ENCODE data around the gene PTK7. TPM values are rescaled to one million over a fixed set of nuclear protein-coding genes. Genes with fewer than 3 reads are reported as not detected.

PTK7 gene
- total and polyA plus RNA-seq, 5 donors from 2014 or later, result 0.25 to 2.3 TPM; not detected in 3

DNA sequence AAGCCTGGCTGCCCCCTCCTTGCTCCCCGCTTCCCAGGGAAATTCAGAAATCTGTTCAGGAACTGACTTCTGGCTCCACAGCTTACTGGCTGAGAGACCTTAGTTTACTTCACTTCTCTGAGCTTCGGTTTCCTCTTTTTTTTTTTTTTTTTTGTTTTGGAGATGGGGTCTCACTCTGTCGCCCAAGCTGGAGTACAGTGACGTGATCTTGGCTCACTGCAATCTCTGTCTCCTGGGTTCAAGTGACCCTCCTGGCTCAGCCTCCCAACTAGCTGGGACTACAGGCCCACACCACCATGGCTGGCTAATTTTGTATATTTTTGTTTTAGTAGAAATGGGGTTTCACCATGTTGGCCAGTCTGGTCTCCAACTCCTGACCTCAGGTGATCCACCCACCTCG lies 14.9 kb downstream of the PTK7 start:
- peaks cover 7 to 24% (median 13%) of the 10 kb centered on the region in 4 donors for H3K4me1 Mint-ChIP-seq
- no peaks in the 10 kb centered on the region for H3K36me3 Mint-ChIP-seq
- peaks cover 7% of the 10 kb centered on the region for H3K27me3 Mint-ChIP-seq
- Histone ChIP-seq H3K4me1 (ENCODE audit: control insufficient read depth, insufficient read depth, low read length, poor library complexity, severe bottlenecking) (peaks cover 7% of the 10 kb centered on the region), H3K4me3 (ENCODE audit: low read depth, low read length) (no peak overlapping the region), H3K27me3 (ENCODE audit: control insufficient read depth, insufficient read depth, low read length) (no peaks in the 10 kb centered on the region), H3K9me3 (ENCODE audit: control insufficient read depth in 2 of 2, low read length in 2 of 2) (no peaks in the 10 kb centered on the region), H3K27ac (ENCODE audit: insufficient read depth, low read length, poor library complexity, severe bottlenecking) (no peak overlapping the region), H3K36me3 (ENCODE audit: control insufficient read depth, insufficient read depth, low read length) (no peaks in the 10 kb centered on the region)
- H3K9me3 Mint-ChIP-seq, result no peaks in the 10 kb centered on the region
- no peak for ATAC-seq (ENCODE audit: low read depth in 2 of 2)
- no peak overlapping the region for H3K27ac Mint-ChIP-seq
- no peak for DNase-seq
- H3K4me3 Mint-ChIP-seq, result no peak overlapping the region

DNA sequence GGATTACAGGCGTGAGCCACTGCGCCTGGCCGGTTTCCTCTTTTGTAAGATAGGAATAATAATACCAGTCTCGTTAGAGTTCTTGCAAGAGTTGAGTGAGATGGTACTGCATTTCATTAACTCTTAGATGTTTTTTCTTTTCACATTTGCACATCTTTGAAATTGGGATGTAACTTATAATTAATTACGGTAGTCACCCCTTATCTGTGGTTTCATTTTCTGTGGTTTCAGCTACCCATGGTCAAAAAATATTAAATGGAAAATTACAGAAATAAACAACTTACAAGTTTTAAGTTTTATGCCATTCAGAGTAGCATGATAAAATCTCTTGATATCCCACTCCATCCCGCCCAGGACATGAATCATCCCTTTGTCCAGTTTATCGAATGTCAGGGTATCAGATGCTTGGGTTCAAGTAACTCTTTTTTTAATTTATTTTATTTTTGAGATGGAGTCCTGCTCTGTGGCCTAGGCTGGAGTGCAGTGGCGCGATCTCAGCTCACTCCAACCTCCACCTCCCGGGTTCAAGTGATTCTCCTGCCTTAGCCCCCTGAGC lies 15.4 kb downstream of the PTK7 start:
- no peak for ATAC-seq (ENCODE audit: low read depth in 2 of 2)
- no peaks in the 10 kb centered on the region for H3K36me3 Mint-ChIP-seq
- H3K4me3 ChIP-seq (ENCODE audit: low read depth, low read length), result no peak overlapping the region
- no peak overlapping the region for H3K27ac Mint-ChIP-seq
- H3K9me3 Mint-ChIP-seq, result no peaks in the 10 kb centered on the region
- peaks cover 7 to 21% (median 13%) of the 10 kb centered on the region in 4 donors for H3K4me1 Mint-ChIP-seq
- no peak overlapping the region for H3K27ac ChIP-seq (ENCODE audit: insufficient read depth, low read length, poor library complexity, severe bottlenecking)
- H3K27me3 ChIP-seq (ENCODE audit: control insufficient read depth, insufficient read depth, low read length), result no peaks in the 10 kb centered on the region
- no peaks in the 10 kb centered on the region for H3K9me3 ChIP-seq (ENCODE audit: control insufficient read depth in 2 of 2, low read length in 2 of 2)
- H3K4me3 Mint-ChIP-seq, result no peak overlapping the region
- no peak for DNase-seq
- H3K4me1 ChIP-seq (ENCODE audit: control insufficient read depth, insufficient read depth, low read length, poor library complexity, severe bottlenecking), result peaks cover 7% of the 10 kb centered on the region
- peaks cover 4% of the 10 kb centered on the region for H3K27me3 Mint-ChIP-seq
- H3K36me3 ChIP-seq (ENCODE audit: control insufficient read depth, insufficient read depth, low read length), result no peaks in the 10 kb centered on the region

GRCh38 chr6:43092635-43093034 lies 16.5 kb downstream of the PTK7 start:
- Mint-ChIP-seq H3K27ac (no peak overlapping the region), H3K4me1 (peaks cover 7 to 21% (median 13%) of the 10 kb centered on the region in 4 donors), H3K36me3 (no peaks in the 10 kb centered on the region), H3K4me3 (no peak overlapping the region), H3K9me3 (no peaks in the 10 kb centered on the region), H3K27me3 (peaks cover 8% of the 10 kb centered on the region)
- Histone ChIP-seq H3K4me1 (ENCODE audit: control insufficient read depth, insufficient read depth, low read length, poor library complexity, severe bottlenecking) (peaks cover 7% of the 10 kb centered on the region), H3K27ac (ENCODE audit: insufficient read depth, low read length, poor library complexity, severe bottlenecking) (no peak overlapping the region), H3K27me3 (ENCODE audit: control insufficient read depth, insufficient read depth, low read length) (no peaks in the 10 kb centered on the region), H3K9me3 (ENCODE audit: control insufficient read depth in 2 of 2, low read length in 2 of 2) (no peaks in the 10 kb centered on the region), H3K36me3 (ENCODE audit: control insufficient read depth, insufficient read depth, low read length) (no peaks in the 10 kb centered on the region), H3K4me3 (ENCODE audit: low read depth, low read length) (peak overlapping the region; percentile 19)
- ATAC-seq (ENCODE audit: low read depth in 2 of 2) (no peak), DNase-seq (no peak)

- peak in 1 of 3 donors; percentile 32 for DNase-seq
- H3K27me3 ChIP-seq (ENCODE audit: control insufficient read depth, insufficient read depth, low read length), result no peaks in the 10 kb centered on the region
- Mint-ChIP-seq H3K36me3 (no peaks in the 10 kb centered on the region), H3K27ac (peak overlapping the region in 2 of 3 donors; percentile 9 to 59), H3K4me1 (peaks cover 7 to 21% (median 13%) of the 10 kb centered on the region in 4 donors), H3K27me3 (peaks cover 5% of the 10 kb centered on the region), H3K4me3 (peak overlapping the region; percentile 41 to 68 (median 54)), H3K9me3 (no peaks in the 10 kb centered on the region)
- peaks cover 7% of the 10 kb centered on the region for H3K4me1 ChIP-seq (ENCODE audit: control insufficient read depth, insufficient read depth, low read length, poor library complexity, severe bottlenecking)
- H3K4me3 ChIP-seq (ENCODE audit: low read depth, low read length), result peak overlapping the region; percentile 44
- H3K36me3 ChIP-seq (ENCODE audit: control insufficient read depth, insufficient read depth, low read length), result no peaks in the 10 kb centered on the region
- H3K9me3 ChIP-seq (ENCODE audit: control insufficient read depth in 2 of 2, low read length in 2 of 2), result no peaks in the 10 kb centered on the region
- peak; percentile 20 to 55 for ATAC-seq (ENCODE audit: low read depth in 2 of 2)
- H3K27ac ChIP-seq (ENCODE audit: insufficient read depth, low read length, poor library complexity, severe bottlenecking), result no peak overlapping the region
Measured at GRCh38 chr6:43093436-43094289, 17.5 kb downstream of the PTK7 start.

DNA sequence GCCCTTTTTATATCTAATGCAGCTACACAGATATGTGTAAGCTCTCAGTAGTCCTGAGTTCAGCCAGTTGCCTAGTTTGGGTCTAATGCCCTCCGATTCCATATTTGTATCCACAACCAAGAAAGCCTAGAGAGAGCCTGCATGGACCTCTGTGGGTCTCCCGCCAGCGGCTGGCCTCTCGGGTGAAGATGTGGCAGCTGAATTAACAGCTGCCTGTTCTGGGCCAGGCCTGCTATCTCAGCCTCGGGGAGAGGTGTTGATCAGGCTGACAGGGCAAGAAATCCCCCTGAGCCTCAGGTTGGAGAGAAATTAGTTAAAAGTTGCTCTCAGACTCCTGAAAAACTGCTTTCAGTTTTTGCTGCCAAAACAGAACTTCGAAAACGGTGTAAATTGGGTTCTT lies 19.8 kb downstream of the PTK7 start:
- Mint-ChIP-seq H3K9me3 (no peaks in the 10 kb centered on the region), H3K27me3 (peaks cover 10% of the 10 kb centered on the region), H3K4me1 (peaks cover 7 to 21% (median 13%) of the 10 kb centered on the region in 4 donors), H3K36me3 (no peaks in the 10 kb centered on the region), H3K27ac (no peak overlapping the region), H3K4me3 (no peak overlapping the region)
- H3K36me3 ChIP-seq (ENCODE audit: control insufficient read depth, insufficient read depth, low read length), result no peaks in the 10 kb centered on the region
- H3K4me3 ChIP-seq (ENCODE audit: low read depth, low read length), result no peak overlapping the region
- DNase-seq (no peak), ATAC-seq (ENCODE audit: low read depth in 2 of 2) (no peak)
- H3K27me3 ChIP-seq (ENCODE audit: control insufficient read depth, insufficient read depth, low read length), result no peaks in the 10 kb centered on the region
- no peak overlapping the region for H3K27ac ChIP-seq (ENCODE audit: insufficient read depth, low read length, poor library complexity, severe bottlenecking)
- peaks cover 7% of the 10 kb centered on the region for H3K4me1 ChIP-seq (ENCODE audit: control insufficient read depth, insufficient read depth, low read length, poor library complexity, severe bottlenecking)
- H3K9me3 ChIP-seq (ENCODE audit: control insufficient read depth in 2 of 2, low read length in 2 of 2), result no peaks in the 10 kb centered on the region

GRCh38 chr6:43096451-43097097 lies 20.5 kb downstream of the PTK7 start:
- DNase-seq (no peak), ATAC-seq (ENCODE audit: low read depth in 2 of 2) (no peak)
- Mint-ChIP-seq H3K9me3 (no peaks in the 10 kb centered on the region), H3K27me3 (peaks cover 10% of the 10 kb centered on the region), H3K27ac (no peak overlapping the region), H3K4me3 (no peak overlapping the region), H3K36me3 (no peaks in the 10 kb centered on the region), H3K4me1 (peaks cover 7 to 21% (median 13%) of the 10 kb centered on the region in 4 donors)
- no peak overlapping the region for H3K27ac ChIP-seq (ENCODE audit: insufficient read depth, low read length, poor library complexity, severe bottlenecking)
- no peaks in the 10 kb centered on the region for H3K27me3 ChIP-seq (ENCODE audit: control insufficient read depth, insufficient read depth, low read length)
- H3K4me1 ChIP-seq (ENCODE audit: control insufficient read depth, insufficient read depth, low read length, poor library complexity, severe bottlenecking), result peaks cover 7% of the 10 kb centered on the region
- no peaks in the 10 kb centered on the region for H3K9me3 ChIP-seq (ENCODE audit: control insufficient read depth in 2 of 2, low read length in 2 of 2)
- no peak overlapping the region for H3K4me3 ChIP-seq (ENCODE audit: low read depth, low read length)
- H3K36me3 ChIP-seq (ENCODE audit: control insufficient read depth, insufficient read depth, low read length), result no peaks in the 10 kb centered on the region

GRCh38 chr6:43097098-43097489 lies 21.0 kb downstream of the PTK7 start:
- no peak overlapping the region for H3K27ac Mint-ChIP-seq
- peaks cover 7 to 21% (median 13%) of the 10 kb centered on the region in 4 donors for H3K4me1 Mint-ChIP-seq
- no peak for ATAC-seq (ENCODE audit: low read depth in 2 of 2)
- H3K36me3 Mint-ChIP-seq, result no peaks in the 10 kb centered on the region
- no peak overlapping the region for H3K4me3 Mint-ChIP-seq
- Histone ChIP-seq H3K4me3 (ENCODE audit: low read depth, low read length) (no peak overlapping the region), H3K4me1 (ENCODE audit: control insufficient read depth, insufficient read depth, low read length, poor library complexity, severe bottlenecking) (peaks cover 7% of the 10 kb centered on the region), H3K36me3 (ENCODE audit: control insufficient read depth, insufficient read depth, low read length) (no peaks in the 10 kb centered on the region), H3K27ac (ENCODE audit: insufficient read depth, low read length, poor library complexity, severe bottlenecking) (no peak overlapping the region), H3K9me3 (ENCODE audit: control insufficient read depth in 2 of 2, low read length in 2 of 2) (no peaks in the 10 kb centered on the region), H3K27me3 (ENCODE audit: control insufficient read depth, insufficient read depth, low read length) (no peaks in the 10 kb centered on the region)
- no peak for DNase-seq
- peaks cover 10% of the 10 kb centered on the region for H3K27me3 Mint-ChIP-seq
- H3K9me3 Mint-ChIP-seq, result no peaks in the 10 kb centered on the region
